Karpas-422 (cell line): ENCODE results near the gene ABCD3. TPM values are rescaled to one million over a fixed set of nuclear protein-coding genes. Genes with fewer than 3 reads are reported as not detected.

ENCODE experiments used
- DNase-seq: peaks from one replicate; pipeline ENCODE4 v3.0.0-alpha.2; 2015
- H2AFZ ChIP-seq: fragments of 200-600 bp; sonication (generic); 2 replicates; pipeline ENCODE4 v1.6.1; 2014; ENCODE audit warnings: antibody characterized with exemption, low read length, mixed read lengths
- H3K27ac ChIP-seq: fragments of 200-600 bp; sonication (generic); 2 replicates; pipeline ENCODE4 v1.5.1; 2014; ENCODE audit warnings: mild to moderate bottlenecking, low read length, moderate library complexity
- H3K27me3 ChIP-seq: fragments of 200-600 bp; sonication (generic); 2 replicates; pipeline ENCODE4 v1.6.1; 2014; ENCODE audit warnings: low read length, mixed read lengths
- H3K36me3 ChIP-seq: fragments of 200-600 bp; sonication (generic); 2 replicates; pipeline ENCODE4 v1.6.1; 2014; ENCODE audit warnings: low read length, mixed read lengths; ENCODE audit not compliant: insufficient read depth
- H3K4me1 ChIP-seq: fragments of 200-600 bp; sonication (generic); 2 replicates; pipeline ENCODE4 v1.6.1; 2014; ENCODE audit warnings: mild to moderate bottlenecking, low read length, mixed read lengths
- H3K4me2 ChIP-seq: fragments of 200-600 bp; sonication (generic); 2 replicates; pipeline ENCODE4 v1.6.1; 2014; ENCODE audit warnings: low read length, low read depth, mild to moderate bottlenecking; ENCODE audit not compliant: poor library complexity, severe bottlenecking
- H3K4me3 ChIP-seq: fragments of 200-600 bp; sonication (generic); 2 replicates; pipeline ENCODE4 v1.5.1; 2014; ENCODE audit warnings: mild to moderate bottlenecking, antibody characterized with exemption, low read length, mixed read lengths
- H3K79me2 ChIP-seq: fragments of 200-600 bp; sonication (generic); 2 replicates; pipeline ENCODE4 v1.6.1; 2014; ENCODE audit warnings: mild to moderate bottlenecking, low read length, mixed read lengths
- H3K9ac ChIP-seq: fragments of 200-600 bp; sonication (generic); 2 replicates; pipeline ENCODE4 v1.6.0; 2014; ENCODE audit warnings: low read length
- H3K9me2 ChIP-seq: fragments of 200-600 bp; sonication (generic), shearing (Covaris generic); replicated peaks from 2 replicates; pipeline ENCODE4 v1.6.0; 2014; ENCODE audit warnings: mild to moderate bottlenecking, low read length, moderate library complexity; ENCODE audit not compliant: insufficient read depth
- H3K9me3 ChIP-seq: fragments of 300-700, 200-600 bp; sonication (generic); 2 replicates; pipeline ENCODE4 v1.6.1; 2014; ENCODE audit warnings: low read length, mixed read lengths
- H4K20me1 ChIP-seq: fragments of 200-600 bp; sonication (generic); 2 replicates; pipeline ENCODE4 v1.6.1; 2014; ENCODE audit warnings: mild to moderate bottlenecking, antibody characterized with exemption, low read length, low read depth; ENCODE audit not compliant: insufficient read depth
- total RNA-seq: library from RNA; depleted of rRNA; stranded (reverse); fragments of >200 nt; shearing (Covaris generic); gene quantifications from 2 replicates; pipeline ENCODE4 v1.2.3, GENCODE V29; 2014; ENCODE audit warnings: low replicate concordance

Gene ABCD3
- total RNA-seq, 1 experiment from 2014 or later: 19.5 TPM

DNA sequence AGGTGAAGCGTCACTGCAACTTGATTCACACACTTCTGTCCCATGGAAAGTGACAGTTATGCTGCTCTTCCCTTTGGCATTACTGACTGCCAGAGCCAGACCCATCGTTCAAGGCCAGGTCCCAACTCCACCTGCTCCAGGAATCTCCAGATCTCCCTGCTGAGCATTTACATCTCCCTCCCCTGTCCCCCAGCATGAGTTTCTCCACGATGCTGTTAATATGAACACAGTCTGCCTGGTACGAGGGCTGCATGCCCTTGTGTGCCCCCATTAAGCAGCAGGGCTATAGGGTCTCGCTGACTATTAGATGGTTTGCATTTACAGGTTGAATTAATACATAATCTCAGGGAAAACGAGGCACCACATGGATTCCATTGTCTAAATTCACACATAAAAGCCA, 119.1 kb downstream of the ABCD3 start:
- H3K27ac ChIP-seq: no peak overlapping the region
- H2AFZ ChIP-seq: no peak overlapping the region
- H3K4me1 ChIP-seq: no peaks in the 10 kb centered on the region
- no peak overlapping the region for H3K4me2 ChIP-seq
- no peak overlapping the region for H3K9ac ChIP-seq
- no peak for DNase-seq
- H3K4me3 ChIP-seq: no peak overlapping the region
- H3K9me3 ChIP-seq: no peaks in the 10 kb centered on the region
- no peaks in the 10 kb centered on the region for H4K20me1 ChIP-seq
- no peaks in the 10 kb centered on the region for H3K9me2 ChIP-seq
- no peaks in the 10 kb centered on the region for H3K27me3 ChIP-seq
- no peaks in the 10 kb centered on the region for H3K79me2 ChIP-seq
- H3K36me3 ChIP-seq: no peaks in the 10 kb centered on the region

DNA sequence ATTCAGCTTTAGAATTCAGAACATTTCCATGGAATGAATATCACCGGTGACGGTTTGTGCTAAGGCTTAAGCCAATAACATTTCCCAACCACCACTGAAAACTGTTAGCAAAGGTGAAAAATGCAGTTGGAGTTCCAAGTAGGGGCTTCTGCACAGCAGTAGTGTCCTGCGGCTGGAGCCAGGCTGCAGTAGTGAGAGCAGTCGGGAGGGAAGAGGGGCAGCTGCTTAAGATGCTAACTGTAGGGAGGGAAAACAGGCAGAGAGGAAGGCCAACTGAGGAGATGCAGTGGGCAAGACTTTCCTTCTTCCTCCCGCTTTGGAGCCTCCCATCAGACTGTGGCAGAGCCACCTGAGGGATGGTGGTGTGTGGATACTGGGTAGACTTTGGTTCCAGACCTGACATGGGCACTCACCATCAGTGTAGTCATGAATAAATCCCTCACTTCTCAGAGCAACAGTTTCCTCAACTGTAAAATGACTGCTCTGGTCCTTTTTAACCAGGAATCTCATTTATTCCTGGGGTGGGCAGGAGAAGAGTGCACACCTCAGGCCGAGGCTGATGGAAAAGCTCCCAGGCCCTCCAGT, 120.1 kb downstream of the ABCD3 start:
- H3K79me2 ChIP-seq: no peaks in the 10 kb centered on the region
- DNase-seq: no peak
- H3K4me1 ChIP-seq: no peaks in the 10 kb centered on the region
- H3K9me2 ChIP-seq: no peaks in the 10 kb centered on the region
- no peaks in the 10 kb centered on the region for H4K20me1 ChIP-seq
- H2AFZ ChIP-seq: no peak overlapping the region
- H3K4me3 ChIP-seq: no peak overlapping the region
- no peaks in the 10 kb centered on the region for H3K9me3 ChIP-seq
- H3K27ac ChIP-seq: no peak overlapping the region
- no peaks in the 10 kb centered on the region for H3K36me3 ChIP-seq
- H3K9ac ChIP-seq: no peak overlapping the region
- H3K27me3 ChIP-seq: no peaks in the 10 kb centered on the region
- H3K4me2 ChIP-seq: no peak overlapping the region

DNA sequence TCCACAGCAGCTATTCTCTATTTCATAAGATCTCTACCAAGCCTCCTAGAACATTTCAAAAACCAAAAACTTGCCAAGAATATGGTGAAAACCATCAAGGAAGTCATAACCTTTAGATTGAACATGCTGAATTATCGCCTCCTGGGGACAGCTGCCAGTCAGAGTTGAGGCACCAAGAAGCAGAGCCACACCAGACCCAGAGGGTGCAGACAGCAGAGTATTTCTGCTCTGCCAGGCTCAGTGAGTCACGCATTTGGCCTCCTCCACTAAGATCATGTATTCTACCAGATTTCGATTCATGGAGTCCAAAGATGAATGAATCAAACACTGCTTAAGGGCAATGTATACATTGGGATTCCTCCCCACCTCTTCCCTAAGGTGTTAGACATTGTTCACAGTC, 121.3 kb downstream of the ABCD3 start:
- H2AFZ ChIP-seq: no peak overlapping the region
- H3K36me3 ChIP-seq: no peaks in the 10 kb centered on the region
- no peaks in the 10 kb centered on the region for H3K9me3 ChIP-seq
- H3K27ac ChIP-seq: no peak overlapping the region
- DNase-seq: no peak
- H4K20me1 ChIP-seq: no peaks in the 10 kb centered on the region
- H3K9me2 ChIP-seq: no peaks in the 10 kb centered on the region
- H3K4me2 ChIP-seq: no peak overlapping the region
- no peak overlapping the region for H3K9ac ChIP-seq
- no peaks in the 10 kb centered on the region for H3K27me3 ChIP-seq
- H3K4me1 ChIP-seq: no peaks in the 10 kb centered on the region
- no peak overlapping the region for H3K4me3 ChIP-seq
- no peaks in the 10 kb centered on the region for H3K79me2 ChIP-seq

DNA sequence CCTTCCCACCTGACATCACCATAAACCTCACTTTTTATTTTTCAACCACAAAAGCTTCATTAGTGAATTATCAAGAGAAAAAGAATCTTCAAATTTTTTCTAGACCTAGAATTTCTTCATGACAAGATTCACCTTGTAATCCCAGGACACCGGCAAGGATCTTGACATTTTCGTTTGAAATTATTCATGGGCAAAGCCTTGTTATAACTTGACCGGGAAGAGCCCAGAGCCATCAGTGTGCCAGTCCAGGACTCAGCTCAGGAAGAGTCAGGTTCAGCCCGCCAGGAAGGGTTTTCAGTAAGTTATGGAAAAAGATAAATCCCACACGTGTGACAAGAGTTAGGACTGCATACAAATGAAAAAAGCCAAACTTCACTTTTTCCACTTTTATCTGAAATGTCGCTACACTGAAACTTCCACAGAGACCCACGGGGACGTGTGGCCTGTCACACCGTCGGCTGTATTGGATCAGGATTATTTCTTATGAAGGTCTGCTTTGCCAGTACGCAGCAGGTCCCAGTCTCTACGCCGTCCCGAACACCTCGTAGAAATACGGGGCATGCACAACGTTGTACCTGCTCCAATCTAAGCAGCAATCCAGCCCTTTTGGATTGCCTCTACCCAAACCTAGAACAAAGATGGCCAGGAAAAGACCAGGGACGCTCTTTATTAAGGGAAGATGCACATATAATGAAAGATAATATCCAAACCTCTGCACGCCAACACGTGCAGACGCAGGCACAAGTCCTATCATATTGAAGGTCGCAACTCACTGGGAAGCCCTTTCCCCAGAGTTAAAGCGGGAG, 122.5 kb downstream of the ABCD3 start:
- Histone ChIP-seq H3K4me1 (no peaks in the 10 kb centered on the region), H3K4me3 (no peak overlapping the region), H3K27me3 (no peaks in the 10 kb centered on the region), H3K9me2 (no peaks in the 10 kb centered on the region), H3K36me3 (no peaks in the 10 kb centered on the region), H3K9me3 (no peaks in the 10 kb centered on the region), H3K4me2 (no peak overlapping the region), H3K79me2 (no peaks in the 10 kb centered on the region), H4K20me1 (no peaks in the 10 kb centered on the region), H3K9ac (no peak overlapping the region), H3K27ac (no peak overlapping the region), H2AFZ (no peak overlapping the region)
- no peak for DNase-seq

DNA sequence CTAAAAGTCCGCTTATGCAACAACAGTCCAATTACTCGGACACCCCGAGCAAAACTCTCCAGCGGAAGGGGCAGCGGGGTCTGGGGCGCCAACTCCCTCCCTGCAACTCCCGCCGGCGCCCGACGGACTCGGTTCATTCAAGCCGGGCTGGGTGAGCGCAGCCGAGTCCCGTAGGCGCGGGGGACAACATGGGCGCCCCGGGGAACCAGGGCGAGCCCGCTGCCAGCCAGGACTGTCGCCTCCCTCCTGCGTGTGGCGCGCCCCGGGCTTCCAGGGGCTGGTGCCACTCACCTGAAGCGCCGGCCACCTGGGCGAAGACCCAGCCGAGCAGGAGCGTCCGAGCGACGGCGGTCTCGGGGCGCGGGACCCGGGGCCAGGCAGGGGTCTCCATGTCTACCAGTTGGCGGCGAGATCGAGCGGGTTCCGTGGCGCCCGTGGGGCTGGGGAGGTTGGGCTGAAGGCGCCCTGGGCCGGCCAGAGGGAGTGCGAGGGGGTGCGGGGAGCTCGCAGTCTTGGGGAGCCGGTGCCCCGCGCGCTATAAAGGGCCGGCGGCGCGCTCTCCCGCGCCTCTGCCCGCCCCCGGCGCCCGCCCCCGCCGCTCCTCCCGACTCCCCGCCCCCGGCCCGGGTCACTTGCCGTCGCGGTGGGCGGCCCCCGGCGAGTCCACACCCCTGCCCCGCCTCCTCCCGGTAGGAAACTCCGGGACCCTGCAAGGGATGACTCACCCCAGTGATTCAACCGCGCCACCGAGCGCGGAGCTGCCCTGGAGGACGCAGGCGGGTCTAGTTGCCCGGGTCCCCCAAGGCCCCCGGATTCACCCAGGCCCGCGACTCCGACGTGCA, 123.3 kb downstream of the ABCD3 start, which contains the start of gene F3:
Gene F3, minus strand, starts transcription at position 514 of the 842 bp plus-strand sequence. Its CDS starts 123 bp downstream, at position 391.
- Histone ChIP-seq H2AFZ (no peak within 1 kb of the TSS), H3K4me3 (no peak within 1 kb of the TSS), H3K27me3 (no peaks in the 10 kb centered on the region), H3K27ac (no peak within 1 kb of the TSS), H3K4me1 (no peaks in the 10 kb centered on the region), H4K20me1 (no peaks in the 10 kb centered on the region), H3K9me3 (no peaks in the 10 kb centered on the region), H3K9ac (no peak within 1 kb of the TSS), H3K9me2 (no peaks in the 10 kb centered on the region), H3K4me2 (no peak within 1 kb of the TSS), H3K79me2 (no peaks in the 10 kb centered on the region), H3K36me3 (no peaks in the 10 kb centered on the region)
- no peak for DNase-seq

DNA sequence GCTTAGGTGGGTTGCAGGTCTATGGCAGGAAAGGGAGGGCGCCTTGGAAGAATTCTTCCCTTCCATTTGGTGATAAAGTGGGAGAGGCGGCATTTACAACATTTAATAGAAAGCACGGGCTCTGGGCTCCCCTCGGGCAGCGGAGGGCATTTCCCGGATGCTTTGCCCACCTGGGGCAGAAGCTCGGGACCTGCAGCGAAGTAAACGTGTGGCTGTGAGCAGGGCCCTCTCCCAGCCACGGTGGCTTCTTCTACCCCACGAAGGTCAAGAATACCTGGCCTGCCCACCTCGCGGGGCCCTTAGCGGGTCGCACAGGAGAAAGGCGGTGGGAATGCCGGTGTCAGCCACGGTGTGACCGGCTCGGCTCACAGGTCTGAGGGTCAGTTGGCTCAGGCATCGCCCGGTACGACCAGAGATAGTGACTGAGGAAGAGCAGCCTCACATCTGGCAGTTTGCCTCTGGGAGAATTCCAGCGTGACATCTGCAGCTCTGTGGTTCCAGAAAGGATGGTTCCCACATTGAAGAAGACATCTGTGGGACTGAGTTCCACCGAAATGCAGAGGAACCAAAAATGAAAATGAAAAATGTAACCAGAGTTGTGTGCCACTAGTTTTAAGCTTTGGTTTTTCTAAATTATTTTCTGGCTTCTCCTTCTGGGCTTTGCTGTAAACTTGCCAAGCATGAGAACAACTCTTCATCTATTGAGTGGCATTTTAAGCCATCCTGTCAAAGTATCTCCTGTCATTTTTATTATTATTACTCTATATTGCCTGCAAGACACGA, 124.1 kb downstream of the ABCD3 start:
- Histone ChIP-seq H3K4me1 (no peaks in the 10 kb centered on the region), H3K27ac (no peak overlapping the region), H3K9ac (no peak overlapping the region), H3K4me3 (no peak overlapping the region), H3K9me2 (no peaks in the 10 kb centered on the region), H2AFZ (no peak overlapping the region), H3K27me3 (no peaks in the 10 kb centered on the region), H3K79me2 (no peaks in the 10 kb centered on the region), H3K4me2 (no peak overlapping the region), H3K9me3 (no peaks in the 10 kb centered on the region), H3K36me3 (no peaks in the 10 kb centered on the region), H4K20me1 (no peaks in the 10 kb centered on the region)
- DNase-seq: no peak

DNA sequence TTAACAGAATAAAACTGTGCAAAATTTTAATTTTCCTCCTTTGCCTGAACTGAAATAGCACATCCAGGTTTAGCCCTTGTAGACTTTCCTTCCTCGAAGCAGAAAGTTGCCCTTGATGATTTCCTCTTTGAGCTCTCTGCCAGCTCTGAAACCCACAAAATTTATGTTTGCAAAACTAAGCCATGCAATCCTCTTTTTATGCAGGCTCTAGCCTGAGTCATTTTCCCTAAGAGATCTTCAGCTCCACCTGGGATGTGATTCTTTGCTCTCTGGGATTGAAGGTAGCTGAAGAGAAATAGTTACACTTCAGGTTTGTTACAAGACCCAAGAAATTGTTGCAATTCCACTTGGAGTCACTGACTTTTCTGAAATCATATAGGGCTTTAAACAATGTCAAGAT, 124.8 kb downstream of the ABCD3 start:
- Histone ChIP-seq H3K9ac (no peak overlapping the region), H3K36me3 (no peaks in the 10 kb centered on the region), H3K4me3 (no peak overlapping the region), H3K27ac (no peak overlapping the region), H3K4me1 (no peaks in the 10 kb centered on the region), H2AFZ (no peak overlapping the region), H3K79me2 (no peaks in the 10 kb centered on the region), H3K4me2 (no peak overlapping the region), H3K9me2 (no peaks in the 10 kb centered on the region), H4K20me1 (no peaks in the 10 kb centered on the region), H3K27me3 (no peaks in the 10 kb centered on the region), H3K9me3 (no peaks in the 10 kb centered on the region)
- no peak for DNase-seq
